ENCODE results near the gene GORASP1.

GORASP1 gene

DNA sequence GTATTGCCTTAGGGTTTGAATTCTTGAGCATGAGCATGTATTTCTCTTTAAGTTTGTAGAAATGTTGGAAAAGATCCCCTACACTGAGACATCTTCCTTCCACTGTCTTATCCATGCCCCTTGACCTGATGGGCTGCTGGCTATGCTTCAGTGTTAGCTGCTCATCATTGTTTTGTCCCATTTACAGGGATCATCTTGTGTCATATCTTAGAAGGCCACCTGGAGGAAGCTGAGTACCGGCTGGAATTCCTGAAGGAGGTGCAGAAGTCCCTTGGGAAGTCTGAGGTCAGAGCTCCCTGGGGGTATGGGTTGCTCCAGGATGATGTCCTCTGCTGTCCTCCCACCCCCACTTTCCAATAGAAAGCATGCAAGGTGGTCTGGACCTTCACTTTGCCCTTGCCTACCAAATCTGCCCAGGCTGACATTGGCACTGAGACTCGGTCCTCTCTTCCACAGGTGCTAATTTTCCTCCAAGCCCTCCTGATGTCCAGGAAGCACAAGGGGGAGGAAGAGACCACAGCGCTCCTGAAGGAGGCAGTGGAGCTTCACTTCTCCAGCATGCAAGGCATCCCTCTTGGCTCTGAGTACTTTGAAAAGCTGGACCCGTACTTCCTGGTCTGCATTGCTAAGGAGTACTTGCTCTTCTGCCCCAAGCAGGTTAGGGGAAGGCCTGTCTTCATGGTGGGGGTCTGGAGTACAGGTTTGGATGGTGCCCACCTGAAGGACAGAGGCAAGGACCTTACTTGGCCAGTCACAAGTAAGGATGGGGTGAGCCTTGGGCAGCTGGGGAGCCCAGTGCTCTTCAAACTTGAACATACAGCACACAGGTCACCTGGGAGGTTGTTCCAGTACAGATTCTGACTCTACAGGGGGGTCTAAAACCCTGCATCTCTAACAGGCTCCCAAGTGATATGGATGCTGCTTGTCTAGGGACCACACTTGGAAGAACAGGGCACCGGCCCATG is 17.7 kb upstream of the GORASP1 start:
- DNase-seq: no peak

DNA sequence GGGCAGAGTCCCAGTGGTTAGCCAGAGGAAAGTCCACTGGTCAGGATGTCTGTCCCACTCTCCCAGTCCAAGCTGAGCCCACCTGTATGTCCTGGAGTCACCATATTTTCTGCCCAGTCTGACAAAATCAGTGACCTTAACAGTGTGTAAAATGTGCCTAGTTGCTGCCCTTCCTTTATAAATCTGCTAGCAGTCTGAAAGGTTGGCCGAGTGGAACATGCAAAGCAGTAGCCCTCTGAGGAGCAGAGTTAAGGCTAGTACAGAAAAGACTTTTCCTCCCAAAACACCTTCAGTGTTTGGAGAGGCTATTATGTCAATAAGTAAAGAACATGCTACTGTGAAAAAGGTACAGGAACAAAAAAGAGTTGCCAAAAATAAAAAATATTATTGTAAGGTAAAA is 15.4 kb upstream of the GORASP1 start:
- no peak for DNase-seq

DNA sequence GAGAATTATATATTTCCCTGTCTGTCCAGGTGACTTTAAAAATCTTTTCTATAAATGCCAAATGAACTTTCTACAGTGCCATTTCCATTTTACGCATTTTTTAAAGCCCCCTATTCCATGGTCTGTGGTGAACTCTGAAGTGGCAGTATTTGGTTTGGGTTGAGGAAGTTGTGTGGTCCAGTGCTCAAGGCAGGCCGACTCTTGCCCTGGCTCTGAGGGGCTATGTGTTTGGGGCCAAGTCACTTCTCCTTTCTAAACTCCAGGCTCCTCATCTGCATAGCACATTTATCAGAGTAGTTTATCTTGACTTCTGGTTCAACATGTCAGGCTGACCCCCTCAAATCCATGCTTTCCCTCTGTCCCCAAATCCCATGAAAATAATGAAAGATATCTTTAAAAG is 14.2 kb upstream of the GORASP1 start:
- DNase-seq: no peak

DNA sequence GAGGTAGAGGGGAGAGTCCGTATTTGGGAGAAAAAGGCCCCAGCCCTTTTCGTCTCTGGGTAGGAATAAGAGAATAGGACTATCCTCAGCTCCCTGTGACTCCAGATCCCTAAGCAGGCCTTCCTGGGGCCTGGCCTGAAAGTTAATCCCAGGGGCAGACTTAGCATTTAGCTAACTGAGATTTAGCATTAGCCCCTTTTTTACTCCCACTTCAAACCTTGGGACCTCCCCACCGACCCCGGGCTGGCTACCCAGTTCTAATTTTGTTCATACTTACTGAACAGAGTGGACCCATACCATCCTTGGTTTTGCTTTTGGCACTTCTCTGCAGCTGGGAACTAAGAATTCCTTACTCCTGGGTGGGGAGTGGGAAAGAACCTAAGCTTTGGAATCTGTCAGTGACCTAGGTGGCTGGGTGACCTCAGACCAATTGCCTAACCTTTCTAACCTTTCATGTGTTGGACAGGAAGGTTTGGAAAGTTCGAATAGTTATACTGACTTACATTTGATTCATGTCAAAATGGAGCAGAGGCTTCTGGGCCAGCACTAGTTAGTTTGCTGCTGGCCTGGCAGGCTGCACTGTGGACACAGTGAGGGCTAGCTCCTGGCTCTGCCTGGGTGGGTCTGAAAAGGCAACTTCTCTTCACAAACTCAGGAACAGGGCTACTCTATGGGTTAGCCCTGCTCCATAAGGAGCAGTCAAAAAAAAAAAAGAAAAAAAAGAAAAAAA is 11.7 kb upstream of the GORASP1 start:
- DNase-seq: no peak

DNA sequence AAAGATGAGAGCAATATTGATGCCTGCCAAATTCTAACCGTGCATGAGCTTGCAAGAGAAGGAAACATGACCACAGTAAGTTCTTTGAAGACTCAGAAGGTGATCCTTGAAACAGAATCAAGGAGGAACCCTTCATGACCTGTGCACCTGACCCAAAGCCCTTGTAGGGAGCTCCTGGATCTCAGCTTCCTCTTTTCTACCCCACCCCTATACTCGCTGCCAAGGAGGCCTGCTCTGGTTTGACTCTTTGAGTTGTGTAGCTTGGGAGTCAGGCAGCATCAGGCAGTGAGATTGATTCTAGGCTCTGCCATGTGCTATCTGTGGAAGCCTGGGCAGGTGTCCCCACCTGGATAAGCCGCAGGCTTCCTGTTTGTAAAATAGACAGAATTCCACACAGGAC is 10.7 kb upstream of the GORASP1 start:
- no peak for DNase-seq

DNA sequence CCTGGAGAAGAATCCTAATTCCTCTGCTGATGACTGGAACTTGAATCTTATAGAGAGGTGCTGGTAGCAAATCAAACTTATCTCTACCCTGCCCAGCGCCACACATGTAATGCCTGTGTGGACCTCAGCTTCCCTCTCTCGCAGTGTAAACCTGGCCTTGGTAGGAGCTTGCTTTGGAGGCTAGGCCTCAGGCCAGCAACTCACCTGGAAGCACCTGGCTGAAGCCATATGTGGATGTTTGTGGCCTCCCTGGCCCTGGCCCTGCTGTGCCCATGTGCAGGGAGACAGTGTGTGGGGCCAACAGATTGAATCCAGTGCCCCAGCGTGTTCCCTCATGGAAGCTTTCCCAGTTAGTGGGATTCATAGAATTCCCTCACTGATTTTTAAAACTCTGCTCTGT is 8.4 kb upstream of the GORASP1 start:
- no peak for DNase-seq

DNA sequence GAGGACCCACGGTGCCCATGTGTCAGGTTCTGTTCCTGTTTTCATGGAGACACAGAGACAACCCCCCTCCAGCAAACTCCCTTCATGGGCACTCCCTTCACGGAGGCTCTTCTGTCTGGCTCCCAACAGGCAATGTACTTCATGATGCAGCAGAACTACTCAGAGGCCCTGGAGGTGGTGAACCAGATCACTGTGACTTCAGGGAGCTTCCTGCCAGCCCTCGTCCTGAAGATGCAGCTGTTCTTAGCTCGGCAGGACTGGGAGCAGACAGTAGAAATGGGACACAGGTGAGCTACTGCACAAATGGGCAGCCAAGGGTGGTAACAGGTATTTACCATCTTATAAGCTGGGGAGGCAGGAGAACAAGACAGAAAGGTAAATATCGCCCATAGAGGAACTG is 7.0 kb upstream of the GORASP1 start:
- no peak for DNase-seq

DNA sequence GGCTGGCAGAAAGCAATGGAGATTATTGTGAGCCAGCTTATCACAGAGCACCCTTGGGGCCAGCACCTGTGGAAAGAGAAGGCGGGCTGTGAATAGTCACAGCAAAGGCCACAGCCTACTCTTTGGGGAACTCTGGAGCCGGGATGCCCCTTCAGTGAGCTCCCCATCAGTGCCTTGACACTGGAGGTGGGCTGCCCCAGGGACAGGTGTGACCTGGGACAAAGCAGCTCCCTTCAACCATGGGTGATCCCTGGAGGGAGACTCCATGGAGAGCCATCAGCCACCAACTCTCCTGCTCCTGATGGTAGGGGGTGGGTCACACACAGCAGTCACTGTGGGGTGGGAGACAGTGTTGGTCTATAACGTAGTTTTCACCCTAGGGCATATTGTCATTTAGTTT is 5.9 kb upstream of the GORASP1 start:
- DNase-seq: no peak

DNA sequence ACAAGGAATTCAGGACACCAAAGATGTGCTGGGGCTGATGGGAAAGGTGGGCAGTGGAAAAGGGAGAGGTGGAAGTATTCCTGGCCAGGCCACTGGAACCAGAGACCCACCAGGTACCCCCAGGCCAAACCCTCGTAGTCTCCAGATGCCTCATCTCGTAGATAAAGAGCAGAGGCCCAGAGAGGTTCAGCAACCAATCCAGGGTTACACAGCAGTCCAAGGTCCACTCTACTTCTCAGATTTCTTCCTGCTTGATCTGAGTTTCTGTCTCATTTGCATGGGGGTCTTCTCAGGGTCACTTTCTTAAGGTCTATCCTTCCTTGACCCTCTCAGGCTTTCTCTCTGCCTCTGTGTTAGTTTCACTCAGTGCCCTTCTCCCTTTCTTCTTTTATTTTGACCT is 5.1 kb upstream of the GORASP1 start:
- no peak for DNase-seq

DNA sequence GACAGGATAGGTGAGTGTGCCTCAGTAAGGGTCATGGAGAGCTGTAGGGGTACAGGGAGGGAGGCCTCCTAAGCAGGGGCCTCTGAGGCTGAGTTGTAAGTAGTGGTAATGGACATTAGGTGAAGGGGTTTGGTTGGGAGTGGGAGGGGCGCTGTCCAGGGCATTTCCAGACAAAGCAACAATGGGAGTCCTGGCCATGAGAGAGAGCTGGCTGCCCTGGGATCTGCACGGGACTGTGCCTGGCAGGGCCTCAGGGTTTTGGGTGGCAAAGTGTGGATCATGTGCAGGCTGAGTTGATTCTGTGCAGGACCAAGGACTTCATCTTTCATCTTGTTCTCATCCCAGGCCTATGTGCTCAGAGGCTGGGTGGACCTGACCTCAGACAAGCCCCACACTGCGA is 4.7 kb upstream of the GORASP1 start:
- no peak for DNase-seq

DNA sequence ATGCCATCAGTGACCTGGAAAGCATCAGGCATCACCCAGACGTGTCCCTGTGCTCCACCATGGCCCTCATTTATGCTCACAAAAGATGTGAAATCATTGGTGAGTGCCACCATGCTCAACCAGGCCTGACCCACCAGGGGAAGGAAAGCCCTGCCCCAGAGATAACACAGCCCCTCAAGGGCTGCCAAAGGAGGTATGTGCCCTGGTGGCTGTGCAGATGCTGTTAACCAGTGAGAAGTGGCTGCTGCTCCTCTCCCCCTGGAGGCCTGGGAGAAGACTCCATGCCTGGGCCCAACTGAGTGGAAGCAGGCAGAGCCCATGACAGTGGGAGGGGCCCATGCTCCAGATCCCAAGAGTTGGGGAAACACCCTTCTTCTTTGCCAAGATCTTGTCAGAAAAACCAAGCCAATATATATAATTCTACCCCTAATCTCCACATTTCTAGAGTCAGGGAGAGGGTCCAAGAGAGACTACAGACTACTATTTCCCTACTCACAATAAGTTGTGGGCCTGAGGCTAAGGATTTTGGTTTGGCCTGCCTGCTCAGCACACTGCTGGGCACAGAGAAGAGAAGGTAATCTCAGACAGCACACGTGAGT is 2.7 kb upstream of the GORASP1 start:
- no peak for DNase-seq

DNA sequence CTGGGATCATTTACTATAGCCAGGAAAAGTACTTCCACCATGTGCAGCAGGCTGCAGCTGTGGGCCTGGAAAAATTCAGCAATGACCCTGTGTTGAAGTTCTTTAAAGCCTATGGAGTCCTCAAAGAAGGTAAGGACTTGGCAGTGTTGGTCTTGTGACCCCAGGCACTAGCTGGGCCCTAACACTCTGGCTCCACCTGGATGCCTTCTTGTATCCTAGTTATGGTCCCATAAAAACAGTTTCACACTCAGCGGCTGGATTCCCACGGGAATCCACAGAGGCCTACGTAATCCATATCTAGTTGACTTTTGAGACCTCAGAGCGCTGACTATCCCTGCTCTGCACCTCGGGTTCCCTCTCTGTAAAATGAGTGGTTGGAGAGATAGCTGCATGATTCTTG is 1.7 kb upstream of the GORASP1 start:
- DNase-seq: no peak

DNA sequence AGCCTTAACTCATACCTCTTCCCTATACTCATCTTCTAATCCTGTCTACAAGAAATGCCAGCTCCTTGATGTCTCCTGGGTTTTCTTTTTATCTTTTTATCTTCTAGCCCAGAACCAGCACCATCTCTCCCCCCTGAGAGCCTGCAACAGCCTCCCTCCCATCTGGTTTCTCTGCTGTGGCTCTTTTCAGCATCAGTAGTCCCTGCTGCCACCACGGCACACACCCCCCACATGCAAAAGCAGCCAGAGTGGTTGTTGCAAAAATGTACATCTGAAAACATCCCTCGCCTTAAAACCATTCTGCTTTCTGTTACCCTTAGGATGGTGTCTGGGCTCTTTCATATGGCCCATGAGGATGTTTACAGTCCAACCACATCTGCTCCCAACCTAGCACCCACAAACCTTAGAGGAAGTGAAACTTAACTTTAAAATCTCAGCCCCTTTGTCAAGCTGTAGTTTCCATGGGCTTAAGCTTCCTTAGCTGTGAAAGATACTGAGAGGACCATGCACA is 828 bp upstream of the GORASP1 start:
- DNase-seq: no peak

DNA sequence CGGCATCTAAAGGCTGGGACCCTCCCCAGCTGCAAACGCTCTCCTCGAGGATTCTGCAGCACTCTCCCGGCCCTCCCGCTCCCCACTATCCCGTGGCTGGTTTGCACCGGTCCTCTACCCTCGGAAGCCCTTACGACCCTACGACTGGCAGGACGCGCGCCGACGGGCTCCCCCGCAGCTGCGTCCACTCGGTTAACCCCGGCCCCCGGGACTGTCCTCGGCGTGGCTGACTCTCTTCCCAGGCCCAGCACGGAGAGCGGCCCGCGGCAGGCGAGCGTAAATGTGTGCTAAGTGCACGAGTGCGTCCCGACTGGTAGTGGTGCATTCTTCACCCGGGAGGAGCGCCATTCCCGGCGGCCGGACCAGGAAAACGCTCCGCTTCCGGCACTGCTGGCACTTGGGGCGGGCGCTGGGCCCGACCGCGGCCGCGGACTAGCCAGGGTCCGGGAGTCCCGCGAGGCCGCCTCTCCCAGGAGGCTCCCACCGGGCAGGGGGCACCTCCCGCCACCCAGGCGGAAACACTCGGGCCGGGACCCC is 508 bp downstream of the GORASP1 start:
- no peak for DNase-seq

DNA sequence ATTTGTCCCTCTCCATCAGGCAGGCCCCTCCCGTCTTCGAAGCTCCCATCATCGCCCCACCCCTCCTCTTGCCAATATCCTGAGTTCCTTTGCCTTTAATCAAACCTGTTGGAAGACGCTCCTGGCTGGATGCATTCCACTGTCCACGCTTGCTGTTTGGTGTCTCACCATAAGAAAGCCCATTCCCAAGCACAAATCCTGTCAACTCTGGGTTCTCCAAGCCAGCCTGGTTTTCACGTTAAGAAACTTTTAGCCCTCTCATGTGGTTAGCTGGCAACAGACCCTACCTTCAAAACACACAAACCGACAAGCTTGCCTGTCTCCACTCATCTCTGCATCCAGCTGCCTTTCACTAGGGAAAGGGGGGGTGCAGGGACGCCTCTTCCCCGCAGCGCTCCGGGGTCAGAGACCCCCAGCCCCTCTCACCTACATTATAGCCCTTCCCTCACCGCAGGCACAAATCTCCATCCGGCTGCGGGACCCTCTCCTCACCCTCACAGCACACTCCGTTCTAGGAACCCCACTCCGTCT is 1.1 kb downstream of the GORASP1 start:
- DNase-seq: no peak

DNA sequence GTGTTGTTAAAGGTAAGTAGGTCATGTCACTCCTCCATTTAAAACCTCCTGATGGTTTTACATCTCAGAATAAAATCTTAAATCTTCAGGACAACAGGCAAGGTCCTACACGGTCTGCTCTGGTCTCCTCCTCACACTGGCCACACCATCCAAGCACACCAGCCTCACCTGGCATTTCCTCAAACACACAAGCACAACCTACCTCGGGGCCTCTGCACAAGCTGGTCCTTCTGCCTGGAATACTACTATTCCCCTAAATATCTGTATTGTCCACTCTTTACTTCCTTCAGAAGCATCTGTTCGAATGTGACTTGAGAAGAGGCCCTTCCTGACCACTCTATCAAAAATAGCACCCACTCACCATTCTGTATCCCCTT is 1.8 kb downstream of the GORASP1 start:
- DNase-seq: no peak

DNA sequence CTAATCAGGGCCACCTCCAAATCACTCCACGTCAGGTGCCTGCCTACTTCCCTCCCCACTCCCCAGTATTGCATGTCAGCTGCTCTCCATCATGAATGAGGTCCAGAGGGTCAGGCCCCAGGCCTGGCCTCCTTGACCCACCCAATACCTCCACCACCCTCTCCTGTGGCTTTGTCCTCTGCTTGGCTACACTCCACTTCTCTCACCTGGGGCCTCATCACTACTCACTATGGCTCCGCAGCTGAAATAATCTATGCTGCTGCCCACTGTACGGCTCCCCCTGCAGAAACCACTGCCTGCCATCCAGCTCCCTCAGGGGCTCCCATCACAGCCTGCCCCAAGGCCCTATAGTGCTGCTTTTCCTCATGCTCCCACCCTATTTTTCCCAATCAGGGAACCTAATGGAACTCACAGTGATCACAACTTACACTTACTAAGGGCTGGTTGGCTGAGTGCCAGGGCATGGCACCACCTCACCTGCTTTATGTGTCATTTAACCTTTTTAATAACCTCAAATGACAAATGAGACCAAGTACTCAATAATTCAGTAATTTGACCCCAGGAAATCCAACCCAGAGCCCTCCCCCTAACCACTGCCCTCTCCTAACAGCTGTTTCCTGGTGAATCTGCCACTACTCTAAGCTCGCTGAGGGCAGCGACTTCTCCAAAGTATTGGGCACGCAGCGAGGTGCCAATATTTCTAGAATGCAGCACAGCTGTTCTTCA is 2.3 kb downstream of the GORASP1 start:
- no peak for DNase-seq

DNA sequence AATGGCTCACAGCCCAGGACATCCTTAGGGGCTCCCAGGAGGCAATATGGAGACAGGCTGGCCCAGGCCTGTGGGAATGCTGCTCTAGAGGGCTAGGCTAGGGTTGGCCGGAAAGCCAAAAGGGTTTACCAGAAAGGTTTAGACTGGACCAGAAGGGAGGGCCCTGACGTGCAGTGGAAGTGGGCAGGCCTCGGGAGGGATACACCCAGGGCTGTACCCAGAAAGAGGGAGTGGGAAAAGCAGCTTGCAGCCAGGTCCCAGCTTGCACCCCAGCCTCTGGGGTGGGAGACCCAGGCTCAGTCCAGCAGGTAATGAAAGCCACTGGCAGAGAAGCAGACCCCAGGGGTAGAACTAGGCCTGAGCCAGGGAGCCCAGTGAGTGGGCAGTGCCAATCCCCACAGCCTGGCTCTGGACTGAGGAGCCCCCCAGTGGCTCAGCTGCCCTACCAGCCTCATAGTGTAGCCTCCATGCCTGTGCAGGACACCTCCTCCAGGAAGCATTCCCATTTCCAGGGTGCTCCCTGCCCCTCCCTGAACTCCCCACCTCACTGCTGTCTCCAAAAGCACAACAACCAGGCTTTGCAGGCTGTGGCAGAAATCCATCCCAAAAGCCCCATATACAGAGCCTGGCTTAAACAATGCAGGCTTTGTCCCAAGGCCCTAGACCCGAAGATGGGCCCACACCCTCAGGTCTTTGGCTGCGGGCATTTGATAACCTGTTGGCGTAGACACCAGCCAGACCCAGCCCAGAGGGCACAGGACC is 3.5 kb downstream of the GORASP1 start:
- DNase-seq: no peak

DNA sequence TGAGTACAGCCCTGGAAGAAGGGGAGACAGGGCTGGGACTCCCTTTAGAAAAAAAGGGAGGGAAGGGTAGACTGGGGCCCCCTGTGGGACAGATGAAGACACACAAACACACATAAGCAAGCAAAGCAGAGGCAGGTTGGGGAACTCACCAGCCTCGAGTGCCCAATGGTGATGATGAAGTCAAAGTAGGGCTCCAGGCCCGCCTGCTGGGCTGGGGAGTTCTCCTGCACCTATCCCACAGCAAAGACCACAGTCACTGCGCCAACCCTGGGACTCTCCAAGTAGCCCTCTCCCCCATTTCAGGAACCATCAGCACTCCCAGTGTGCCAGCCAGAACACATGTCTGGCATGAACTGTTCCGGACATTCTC is 4.1 kb downstream of the GORASP1 start:
- no peak for DNase-seq

DNA sequence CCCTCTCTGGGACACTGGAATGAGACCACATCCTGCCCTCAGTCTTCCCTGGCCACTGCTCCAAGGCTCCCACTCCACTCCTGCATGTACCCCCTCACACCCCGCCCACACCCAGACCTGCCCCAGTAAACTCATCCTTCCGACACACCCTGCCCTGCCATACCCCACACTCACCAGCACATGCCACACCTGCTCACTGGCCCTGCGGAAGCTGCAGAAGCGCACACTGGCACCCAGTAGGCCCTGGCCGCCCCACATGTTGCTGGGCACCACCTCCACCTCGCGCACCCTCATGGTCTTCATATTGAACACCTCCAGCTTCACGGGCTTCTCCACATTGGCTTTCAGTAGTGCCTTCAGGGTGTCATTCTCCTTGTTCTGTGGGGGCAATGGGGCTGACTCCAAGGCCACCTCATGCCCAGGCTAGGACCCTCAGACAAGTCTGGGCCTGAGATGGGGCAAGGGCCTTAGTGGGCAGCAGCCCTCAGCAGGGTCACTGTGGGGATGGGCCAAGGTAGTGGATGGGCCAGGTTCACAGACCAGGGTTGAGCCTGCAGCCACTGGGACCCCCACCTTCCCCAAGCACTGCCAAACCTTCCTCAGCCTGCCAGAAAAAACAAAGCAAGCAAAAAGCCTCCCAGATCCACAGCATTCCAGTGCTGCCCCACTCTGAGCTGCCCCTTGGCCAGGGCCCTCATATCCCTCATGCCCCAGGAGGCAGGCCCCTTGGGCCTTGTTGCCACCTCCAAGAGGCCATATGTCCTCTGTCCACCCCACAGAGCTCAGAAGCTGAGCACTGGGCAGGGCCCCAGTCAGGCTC is 4.7 kb downstream of the GORASP1 start:
- no peak for DNase-seq

Data from NCI-H524 treated with DMSO at 0.1 percent for 48 hours (cell line).